HCT116 (cell line): ENCODE data around the gene SORCS2. TPM values are rescaled to one million over a fixed set of nuclear protein-coding genes. Genes with fewer than 3 reads are reported as not detected.

Experiments
- ATAC-seq: fragments of 200-7000 bp; cut with Tn5 transposase; 2 replicates; pipeline ENCODE4 v1.9.1; 2020; ENCODE audit warnings: mild to moderate bottlenecking, moderate library complexity
- BruUV-seq: library from RNA; stranded (reverse); fragments of 400-500 nt; replicated peaks from 2 replicates; lab custom pipeline; 2021; lab: Mats Ljungman, UMichigan
- CTCF ChIA-PET: fragments of 300-600 bp; sonication (Branson Sonifier 250); formaldehyde crosslinking; loops from one replicate; lab custom pipeline; 2021; ENCODE audit warnings: antibody characterized with exemption; lab: Charles Lee
- POLR2A ChIA-PET: fragments of 300-600, 350-600 bp; sonication (Branson Sonifier 250); formaldehyde crosslinking; loops from one replicate; lab custom pipeline; 2021; ENCODE audit warnings: antibody characterized with exemption; lab: Charles Lee
- RAD21 ChIA-PET, 2 experiments: fragments of 300-600 bp; sonication (Branson Sonifier 250); formaldehyde crosslinking; loops; one replicate each; lab custom pipeline; 2023; ENCODE audit warnings: low total read pairs in 2 of 2; ENCODE audit not compliant: uncharacterized antibody in 2 of 2, unreplicated experiment in 2 of 2, low non-redundant PET in 1 of 2; lab: Charles Lee
- DNase-seq: peaks from one replicate; pipeline ENCODE4 v3.0.0-alpha.2; 2010; ENCODE audit warnings: low read depth, low spot score
- H2AFZ ChIP-seq: fragments of 200-600 bp; shearing (Covaris generic), sonication (generic); 2 replicates; pipeline ENCODE4 v1.6.1; 2017; ENCODE audit warnings: low read depth, mixed run types, mixed read lengths, antibody characterized with exemption, low read length; ENCODE audit not compliant: poor library complexity, severe bottlenecking
- H3K27ac ChIP-seq: 2 replicates; pipeline ENCODE4 v1.5.1; 2012; ENCODE audit warnings: low read depth, low read length
- H3K27me3 ChIP-seq: fragments of 200-600 bp; sonication (generic); 2 replicates; pipeline ENCODE4 v1.6.1; 2016; ENCODE audit warnings: mixed run types, low read length, mixed read lengths; ENCODE audit not compliant: insufficient read depth
- H3K36me3 ChIP-seq, 2 experiments: fragments of 200-500 bp in 1 of 2; fragments of 200-600 bp in 1 of 2; sonication (Bioruptor generic) in 1 of 2; sonication (generic) in 1 of 2; 2 replicates each; pipeline versions ENCODE4 v1.5.1 to v1.6.1; 2014 to 2016; ENCODE audit warnings: low read length in 2 of 2, inconsistent platforms in 1 of 2, mixed read lengths in 1 of 2, mixed run types in 1 of 2; ENCODE audit not compliant: insufficient read depth in 2 of 2, control insufficient read depth in 1 of 2
- H3K4me1 ChIP-seq, 2 experiments: fragments of 200-600 bp in 1 of 2; sonication (generic) in 1 of 2; 2 replicates each; pipeline versions ENCODE4 v1.5.1 to v1.6.1; 2012 to 2017; ENCODE audit warnings: low read length in 2 of 2, inconsistent platforms in 1 of 2, mild to moderate bottlenecking in 1 of 2, mixed read lengths in 1 of 2, mixed run types in 1 of 2, moderate library complexity in 1 of 2; ENCODE audit not compliant: insufficient read depth in 2 of 2, control insufficient read depth in 1 of 2
- H3K4me2 ChIP-seq: fragments of 200-600 bp; sonication (generic); 2 replicates; pipeline ENCODE4 v1.6.1; 2017; ENCODE audit warnings: mixed run types, low read length, mixed read lengths
- H3K4me3 ChIP-seq, 2 experiments: fragments of 200-600 bp in 1 of 2; sonication (generic) in 1 of 2; replicated peaks in 1 of 2; 2 replicates each; pipeline ENCODE4 v1.5.1; 2011 to 2016; ENCODE audit warnings: low read length in 2 of 2, control low read depth in 1 of 2, low read depth in 1 of 2, mild to moderate bottlenecking in 1 of 2, mixed read lengths in 1 of 2, mixed run types in 1 of 2
- H3K79me2 ChIP-seq: fragments of 200-600 bp; sonication (generic); 2 replicates; pipeline ENCODE4 v1.6.1; 2017; ENCODE audit warnings: mild to moderate bottlenecking, mixed run types, low read length, moderate library complexity, mixed read lengths; ENCODE audit not compliant: insufficient read depth
- H3K9ac ChIP-seq: fragments of 200-600 bp; sonication (generic); 2 replicates; pipeline ENCODE4 v1.6.1; 2016; ENCODE audit warnings: low read length, mixed read lengths
- H3K9me2 ChIP-seq: fragments of 200-600 bp; sonication (generic), shearing (Covaris generic); 2 replicates; pipeline ENCODE4 v1.6.1; 2017; ENCODE audit warnings: mixed run types, mild to moderate bottlenecking, moderate library complexity; ENCODE audit not compliant: insufficient read depth
- H3K9me3 ChIP-seq, 2 experiments: fragments of 200-500 bp in 1 of 2; fragments of 200-600 bp in 1 of 2; sonication (Bioruptor generic) in 1 of 2; sonication (generic) in 1 of 2; 2 replicates each; pipeline ENCODE4 v1.6.1; 2014 to 2017; ENCODE audit warnings: low read length in 2 of 2, mixed read lengths in 2 of 2, inconsistent platforms in 1 of 2, low read depth in 1 of 2, mild to moderate bottlenecking in 1 of 2, mixed run types in 1 of 2, moderate library complexity in 1 of 2; ENCODE audit not compliant: control insufficient read depth in 1 of 2, insufficient read depth in 1 of 2
- H4K20me1 ChIP-seq: fragments of 200-600 bp; sonication (generic), shearing (Covaris generic); 2 replicates; pipeline ENCODE4 v1.6.1; 2017; ENCODE audit warnings: mixed run types, mild to moderate bottlenecking, moderate library complexity; ENCODE audit not compliant: insufficient read depth
- JUND ChIP-seq: IDR thresholded peaks from 2 replicates; pipeline ENCODE4 v1.6.1; 2012
- POLR2A ChIP-seq: IDR thresholded peaks from 2 replicates; pipeline ENCODE4 v1.7.0; 2011; ENCODE audit warnings: borderline replicate concordance; ENCODE audit not compliant: insufficient read depth, insufficient read length; ENCODE audit errors: extremely low read depth
- POLR2AphosphoS5 ChIP-seq: IDR thresholded peaks from 2 replicates; pipeline ENCODE4 v1.6.1; 2011; ENCODE audit warnings: mild to moderate bottlenecking, low read depth, low read length, moderate library complexity
- SRF ChIP-seq: IDR thresholded peaks from 2 replicates; pipeline ENCODE4 v1.6.1; 2012; ENCODE audit warnings: low read depth
- TCF7L2 ChIP-seq: IDR thresholded peaks from 2 replicates; pipeline ENCODE4 v1.7.0; 2011; ENCODE audit warnings: borderline replicate concordance, inconsistent platforms; ENCODE audit not compliant: insufficient read depth, insufficient read length; ENCODE audit errors: extremely low read depth
- intact Hi-C: fragments of 100-400 bp; cut with micrococcal nuclease; formaldehyde crosslinking; loops from 2 replicates; pipeline ENCODE4 v1.10.0; 2022
- total RNA-seq: library from RNA; stranded (reverse); gene quantifications from one replicate; pipeline ENCODE4 v1.2.1, GENCODE V29; 2021; ENCODE audit not compliant: unreplicated experiment
- TF ChIP-seq, protein P1 (sequence below), 3 experiments: fragments of 200-600 bp in 1 of 3; sonication (generic) in 1 of 3; IDR thresholded peaks in 2 of 3; conservative IDR thresholded peaks in 1 of 3; 2 replicates each; pipeline ENCODE4 v1.5.1; 2012 to 2017; ENCODE audit warnings: low read depth in 2 of 3, low read length in 2 of 3, antibody characterized with exemption in 1 of 3, borderline replicate concordance in 1 of 3, control low read depth in 1 of 3, mild to moderate bottlenecking in 1 of 3, mixed read lengths in 1 of 3, mixed run types in 1 of 3, moderate library complexity in 1 of 3; ENCODE audit not compliant: insufficient read depth in 1 of 3
- TF ChIP-seq, protein P2 (sequence below): IDR thresholded peaks from 2 replicates; pipeline ENCODE4 v1.6.1; 2012
- TF ChIP-seq, protein P3 (sequence below): IDR thresholded peaks from 2 replicates; pipeline ENCODE4 v1.6.1; 2011; ENCODE audit warnings: mild to moderate bottlenecking, low read length, moderate library complexity; ENCODE audit not compliant: insufficient replicate concordance; ENCODE audit errors: extremely low read depth
- TF ChIP-seq, protein P4 (sequence below): IDR thresholded peaks from 2 replicates; pipeline ENCODE4 v1.6.1; 2012; ENCODE audit warnings: low read depth

The SORCS2 gene
- total RNA-seq, 1 experiment from 2014 or later, result 0.37 TPM

DNA sequence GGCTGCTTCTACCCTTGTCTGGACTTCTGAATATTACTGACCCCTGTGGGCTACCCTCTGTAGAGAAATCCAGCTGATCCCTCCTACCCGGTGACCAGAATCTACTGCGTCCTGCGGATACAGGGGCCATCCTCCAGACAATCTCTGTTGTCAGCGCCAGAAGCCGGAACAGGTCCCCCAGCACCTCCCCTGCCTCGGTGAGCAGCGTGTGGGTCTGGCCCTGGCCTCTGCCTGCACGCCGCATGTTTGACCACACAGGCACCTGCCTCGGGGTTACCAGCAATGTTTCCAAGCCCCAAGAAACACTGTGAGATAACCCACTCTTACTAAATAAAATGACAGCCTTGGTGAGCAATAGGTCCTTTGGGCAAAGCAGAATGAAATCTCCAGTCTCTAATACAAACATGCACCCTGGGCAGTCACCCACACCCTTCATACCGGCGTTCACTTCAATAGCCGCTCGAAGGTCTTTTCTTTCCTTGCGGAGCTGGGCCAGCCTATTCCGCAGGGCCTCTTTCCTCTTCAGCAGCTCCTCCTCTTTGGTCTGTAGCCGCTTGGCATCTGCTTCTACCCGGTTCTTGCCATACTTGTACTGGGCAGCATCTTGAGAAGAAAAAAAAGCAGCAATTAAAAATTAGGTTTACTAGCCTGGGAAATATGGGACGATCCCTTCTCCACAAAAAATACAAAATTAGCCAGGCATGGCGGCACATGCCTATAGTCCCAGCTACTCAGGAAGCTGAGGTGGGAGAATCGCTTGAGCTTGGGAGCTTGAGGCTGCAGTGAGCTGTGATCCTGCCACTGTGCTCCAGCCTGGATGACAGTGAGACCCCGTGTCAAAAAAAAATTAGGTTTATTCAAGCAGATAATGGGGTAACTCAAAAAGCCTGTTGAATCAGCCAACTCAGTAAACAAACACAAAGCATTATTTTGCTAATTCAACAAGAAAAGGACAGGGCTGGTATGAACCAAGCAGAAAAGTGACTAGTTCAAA is 582.3 kb downstream of the SORCS2 start:
- BruUV-seq, result no TSS peak
- H3K4me1 ChIP-seq, result no peaks in the 10 kb centered on the region
- ATAC-seq (no peak), DNase-seq (no peak)
- H3K27me3 ChIP-seq, result no peaks in the 10 kb centered on the region
- H3K4me2 ChIP-seq, result no peak overlapping the region
- ChIA-PET CTCF (no interaction called here), RAD21 (no interaction called here), POLR2A (no interaction called here)
- H2AFZ ChIP-seq, result no peak overlapping the region
- no peaks in the 10 kb centered on the region for H3K9me3 ChIP-seq
- no peaks in the 10 kb centered on the region for H3K9me2 ChIP-seq
- no peaks in the 10 kb centered on the region for H4K20me1 ChIP-seq
- no peak overlapping the region for H3K9ac ChIP-seq
- no peak overlapping the region for H3K4me3 ChIP-seq
- intact Hi-C loops, result no loop called here
- H3K36me3 ChIP-seq, result peaks cover 2 to 8% of the 10 kb centered on the region in 2 experiments; a peak in 2 of 4 replicates
- H3K27ac ChIP-seq, result no peak overlapping the region
- H3K79me2 ChIP-seq, result no peaks in the 10 kb centered on the region
- TF ChIP-seq JUND, result no peak
- TF ChIP-seq, all 23 proteins: peak for 0

DNA sequence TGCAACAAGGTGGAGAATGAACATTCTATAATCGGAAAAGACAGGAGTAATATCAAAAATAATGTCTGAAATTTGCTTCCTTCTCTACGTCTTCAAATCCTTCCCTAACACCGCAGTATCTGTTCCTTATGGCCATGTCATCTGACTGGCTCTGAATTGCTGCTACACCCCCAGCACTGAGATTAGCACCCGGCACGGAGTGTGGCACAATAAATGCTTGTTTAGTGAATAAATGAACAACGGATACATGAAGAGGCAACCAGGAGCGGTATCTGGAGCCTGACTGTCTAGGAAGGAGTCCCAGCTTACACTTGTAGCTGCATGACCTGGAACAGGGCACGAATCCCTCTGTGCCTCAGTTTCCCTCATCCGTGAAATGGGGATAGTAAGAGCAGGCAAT is 583.1 kb downstream of the SORCS2 start:
- no peaks in the 10 kb centered on the region for H3K9me2 ChIP-seq
- H3K36me3 ChIP-seq, result peaks cover 2 to 8% of the 10 kb centered on the region in 2 experiments; a peak in 2 of 4 replicates
- no peak overlapping the region for H3K27ac ChIP-seq
- ChIA-PET CTCF (no interaction called here), POLR2A (no interaction called here), RAD21 (no interaction called here)
- no peak overlapping the region for H3K9ac ChIP-seq
- H3K9me3 ChIP-seq, result no peaks in the 10 kb centered on the region
- H3K4me2 ChIP-seq, result no peak overlapping the region
- intact Hi-C loops, result no loop called here
- BruUV-seq, result no TSS peak
- ATAC-seq (no peak), DNase-seq (no peak)
- H3K27me3 ChIP-seq, result no peaks in the 10 kb centered on the region
- no peaks in the 10 kb centered on the region for H3K79me2 ChIP-seq
- H3K4me1 ChIP-seq, result no peaks in the 10 kb centered on the region
- no peak overlapping the region for H3K4me3 ChIP-seq
- no peak overlapping the region for H2AFZ ChIP-seq
- no peaks in the 10 kb centered on the region for H4K20me1 ChIP-seq
- TF ChIP-seq, protein P1, sequence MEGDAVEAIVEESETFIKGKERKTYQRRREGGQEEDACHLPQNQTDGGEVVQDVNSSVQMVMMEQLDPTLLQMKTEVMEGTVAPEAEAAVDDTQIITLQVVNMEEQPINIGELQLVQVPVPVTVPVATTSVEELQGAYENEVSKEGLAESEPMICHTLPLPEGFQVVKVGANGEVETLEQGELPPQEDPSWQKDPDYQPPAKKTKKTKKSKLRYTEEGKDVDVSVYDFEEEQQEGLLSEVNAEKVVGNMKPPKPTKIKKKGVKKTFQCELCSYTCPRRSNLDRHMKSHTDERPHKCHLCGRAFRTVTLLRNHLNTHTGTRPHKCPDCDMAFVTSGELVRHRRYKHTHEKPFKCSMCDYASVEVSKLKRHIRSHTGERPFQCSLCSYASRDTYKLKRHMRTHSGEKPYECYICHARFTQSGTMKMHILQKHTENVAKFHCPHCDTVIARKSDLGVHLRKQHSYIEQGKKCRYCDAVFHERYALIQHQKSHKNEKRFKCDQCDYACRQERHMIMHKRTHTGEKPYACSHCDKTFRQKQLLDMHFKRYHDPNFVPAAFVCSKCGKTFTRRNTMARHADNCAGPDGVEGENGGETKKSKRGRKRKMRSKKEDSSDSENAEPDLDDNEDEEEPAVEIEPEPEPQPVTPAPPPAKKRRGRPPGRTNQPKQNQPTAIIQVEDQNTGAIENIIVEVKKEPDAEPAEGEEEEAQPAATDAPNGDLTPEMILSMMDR (IDR thresholded peaks at IDR 0.05 in 2 of 3, conservative IDR thresholded peaks at IDR 0.05 in 1 of 3; ENCODE audit: borderline replicate concordance in 1 of 3, insufficient read depth in 1 of 3, low read depth in 2 of 3, low read length in 2 of 3), result no peak
- TF ChIP-seq TCF7L2 (no peak), POLR2AphosphoS5 (no peak), SRF (no peak), JUND (no peak), POLR2A (no peak)
- TF ChIP-seq, protein P2, sequence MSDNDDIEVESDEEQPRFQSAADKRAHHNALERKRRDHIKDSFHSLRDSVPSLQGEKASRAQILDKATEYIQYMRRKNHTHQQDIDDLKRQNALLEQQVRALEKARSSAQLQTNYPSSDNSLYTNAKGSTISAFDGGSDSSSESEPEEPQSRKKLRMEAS, result no peak
- TF ChIP-seq, protein P3, sequence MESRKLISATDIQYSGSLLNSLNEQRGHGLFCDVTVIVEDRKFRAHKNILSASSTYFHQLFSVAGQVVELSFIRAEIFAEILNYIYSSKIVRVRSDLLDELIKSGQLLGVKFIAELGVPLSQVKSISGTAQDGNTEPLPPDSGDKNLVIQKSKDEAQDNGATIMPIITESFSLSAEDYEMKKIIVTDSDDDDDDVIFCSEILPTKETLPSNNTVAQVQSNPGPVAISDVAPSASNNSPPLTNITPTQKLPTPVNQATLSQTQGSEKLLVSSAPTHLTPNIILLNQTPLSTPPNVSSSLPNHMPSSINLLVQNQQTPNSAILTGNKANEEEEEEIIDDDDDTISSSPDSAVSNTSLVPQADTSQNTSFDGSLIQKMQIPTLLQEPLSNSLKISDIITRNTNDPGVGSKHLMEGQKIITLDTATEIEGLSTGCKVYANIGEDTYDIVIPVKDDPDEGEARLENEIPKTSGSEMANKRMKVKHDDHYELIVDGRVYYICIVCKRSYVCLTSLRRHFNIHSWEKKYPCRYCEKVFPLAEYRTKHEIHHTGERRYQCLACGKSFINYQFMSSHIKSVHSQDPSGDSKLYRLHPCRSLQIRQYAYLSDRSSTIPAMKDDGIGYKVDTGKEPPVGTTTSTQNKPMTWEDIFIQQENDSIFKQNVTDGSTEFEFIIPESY, result no peak
- TF ChIP-seq, protein P4, sequence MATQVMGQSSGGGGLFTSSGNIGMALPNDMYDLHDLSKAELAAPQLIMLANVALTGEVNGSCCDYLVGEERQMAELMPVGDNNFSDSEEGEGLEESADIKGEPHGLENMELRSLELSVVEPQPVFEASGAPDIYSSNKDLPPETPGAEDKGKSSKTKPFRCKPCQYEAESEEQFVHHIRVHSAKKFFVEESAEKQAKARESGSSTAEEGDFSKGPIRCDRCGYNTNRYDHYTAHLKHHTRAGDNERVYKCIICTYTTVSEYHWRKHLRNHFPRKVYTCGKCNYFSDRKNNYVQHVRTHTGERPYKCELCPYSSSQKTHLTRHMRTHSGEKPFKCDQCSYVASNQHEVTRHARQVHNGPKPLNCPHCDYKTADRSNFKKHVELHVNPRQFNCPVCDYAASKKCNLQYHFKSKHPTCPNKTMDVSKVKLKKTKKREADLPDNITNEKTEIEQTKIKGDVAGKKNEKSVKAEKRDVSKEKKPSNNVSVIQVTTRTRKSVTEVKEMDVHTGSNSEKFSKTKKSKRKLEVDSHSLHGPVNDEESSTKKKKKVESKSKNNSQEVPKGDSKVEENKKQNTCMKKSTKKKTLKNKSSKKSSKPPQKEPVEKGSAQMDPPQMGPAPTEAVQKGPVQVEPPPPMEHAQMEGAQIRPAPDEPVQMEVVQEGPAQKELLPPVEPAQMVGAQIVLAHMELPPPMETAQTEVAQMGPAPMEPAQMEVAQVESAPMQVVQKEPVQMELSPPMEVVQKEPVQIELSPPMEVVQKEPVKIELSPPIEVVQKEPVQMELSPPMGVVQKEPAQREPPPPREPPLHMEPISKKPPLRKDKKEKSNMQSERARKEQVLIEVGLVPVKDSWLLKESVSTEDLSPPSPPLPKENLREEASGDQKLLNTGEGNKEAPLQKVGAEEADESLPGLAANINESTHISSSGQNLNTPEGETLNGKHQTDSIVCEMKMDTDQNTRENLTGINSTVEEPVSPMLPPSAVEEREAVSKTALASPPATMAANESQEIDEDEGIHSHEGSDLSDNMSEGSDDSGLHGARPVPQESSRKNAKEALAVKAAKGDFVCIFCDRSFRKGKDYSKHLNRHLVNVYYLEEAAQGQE, result no peak
